H9 (cell line): ENCODE measurements around the gene SLC17A9. TPM values are rescaled to one million over a fixed set of nuclear protein-coding genes. Genes with fewer than 3 reads are reported as not detected.

ENCODE experiments used
- DNase-seq: peaks from one replicate; pipeline ENCODE4 v3.0.0-alpha.2; 2017
- H2AFZ ChIP-seq: one replicate; pipeline ENCODE4 v1.6.1; 2013; ENCODE audit warnings: mild to moderate bottlenecking, low read length, control low read depth, moderate library complexity
- H2AK5ac ChIP-seq: 2 replicates; pipeline ENCODE4 v1.6.1; 2013; ENCODE audit warnings: low read length, control low read depth, mixed read lengths; ENCODE audit not compliant: insufficient read length
- H2BK120ac ChIP-seq: one replicate; pipeline ENCODE4 v1.6.1; 2013; ENCODE audit warnings: low read depth, mild to moderate bottlenecking, low read length, control low read depth, inconsistent platforms; ENCODE audit not compliant: poor library complexity, severe bottlenecking
- H2BK12ac ChIP-seq: 2 replicates; pipeline ENCODE4 v1.6.1; 2013; ENCODE audit warnings: low read length, control low read depth, mixed read lengths, low read depth; ENCODE audit not compliant: insufficient read length
- H2BK15ac ChIP-seq: 2 replicates; pipeline ENCODE4 v1.6.1; 2013; ENCODE audit warnings: low read depth, low read length, control low read depth
- H2BK20ac ChIP-seq: one replicate; pipeline ENCODE4 v1.6.1; 2013; ENCODE audit warnings: low read depth, mild to moderate bottlenecking, low read length, control low read depth, inconsistent platforms; ENCODE audit not compliant: poor library complexity, severe bottlenecking
- H2BK5ac ChIP-seq: 2 replicates; pipeline ENCODE4 v1.6.1; 2013; ENCODE audit warnings: low read length, control low read depth, mixed read lengths; ENCODE audit not compliant: insufficient read length
- H3K14ac ChIP-seq: 2 replicates; pipeline ENCODE4 v1.6.1; 2013; ENCODE audit warnings: low read length, control low read depth; ENCODE audit not compliant: insufficient read depth
- H3K18ac ChIP-seq: 2 replicates; pipeline ENCODE4 v1.6.1; 2013; ENCODE audit warnings: low read depth, mild to moderate bottlenecking, mixed read lengths, low read length, control low read depth; ENCODE audit not compliant: insufficient read length
- H3K23ac ChIP-seq: 2 replicates; pipeline ENCODE4 v1.6.1; 2013; ENCODE audit warnings: low read length, control low read depth, mixed read lengths, low read depth; ENCODE audit not compliant: insufficient read length
- H3K23me2 ChIP-seq: 2 replicates; pipeline ENCODE4 v1.6.1; 2013; ENCODE audit warnings: low read depth, mild to moderate bottlenecking, mixed read lengths, low read length, control low read depth; ENCODE audit not compliant: insufficient read length, poor library complexity, severe bottlenecking
- H3K27ac ChIP-seq: 2 replicates; pipeline ENCODE4 v1.5.1; 2013; ENCODE audit warnings: low read length, control low read depth, mixed read lengths, low read depth; ENCODE audit not compliant: insufficient read length
- H3K27me3 ChIP-seq: 2 replicates; pipeline ENCODE4 v1.6.1; 2013; ENCODE audit warnings: low read length, control low read depth, inconsistent platforms; ENCODE audit not compliant: insufficient read depth
- H3K4ac ChIP-seq: 2 replicates; pipeline ENCODE4 v1.6.1; 2013; ENCODE audit warnings: low read depth, mild to moderate bottlenecking, control low read depth, inconsistent platforms, low read length, moderate library complexity
- H3K4me1 ChIP-seq: 2 replicates; pipeline ENCODE4 v1.6.1; 2013; ENCODE audit warnings: low read length, control low read depth, inconsistent platforms; ENCODE audit not compliant: insufficient read depth
- H3K4me2 ChIP-seq: 2 replicates; pipeline ENCODE4 v1.6.1; 2013; ENCODE audit warnings: low read length, control low read depth, mixed read lengths; ENCODE audit not compliant: insufficient read length, insufficient read depth
- H3K56ac ChIP-seq: 2 replicates; pipeline ENCODE4 v1.6.1; 2013; ENCODE audit warnings: low read depth, mild to moderate bottlenecking, mixed read lengths, low read length, control low read depth; ENCODE audit not compliant: insufficient read length
- H3K79me1 ChIP-seq: 2 replicates; pipeline ENCODE4 v1.6.1; 2013; ENCODE audit warnings: low read depth, mild to moderate bottlenecking, moderate library complexity, low read length, control low read depth, inconsistent platforms; ENCODE audit not compliant: insufficient read depth, poor library complexity, severe bottlenecking
- H3K79me2 ChIP-seq: 2 replicates; pipeline ENCODE4 v1.6.1; 2013; ENCODE audit warnings: low read length, control low read depth, inconsistent platforms; ENCODE audit not compliant: insufficient read depth
- H3K9ac ChIP-seq: 2 replicates; pipeline ENCODE4 v1.6.1; 2013; ENCODE audit warnings: low read length, control low read depth, mixed read lengths; ENCODE audit not compliant: insufficient read length; ENCODE audit errors: extremely low read depth
- H3K9me3 ChIP-seq: one replicate; pipeline ENCODE4 v1.6.1; 2013; ENCODE audit warnings: low read depth, low read length, inconsistent platforms; ENCODE audit not compliant: control insufficient read depth
- H3T11ph ChIP-seq: one replicate; pipeline ENCODE4 v1.6.1; 2013; ENCODE audit warnings: mild to moderate bottlenecking, low read length, control low read depth, inconsistent platforms
- H4K20me1 ChIP-seq: one replicate; pipeline ENCODE4 v1.6.1; 2013; ENCODE audit not compliant: control insufficient read depth, insufficient read length, insufficient read depth
- H4K5ac ChIP-seq: 2 replicates; pipeline ENCODE4 v1.6.1; 2013; ENCODE audit warnings: low read depth, mild to moderate bottlenecking, mixed read lengths, low read length, control low read depth; ENCODE audit not compliant: insufficient read length
- H4K8ac ChIP-seq: replicated peaks from 2 replicates; pipeline ENCODE4 v1.6.1; 2013; ENCODE audit warnings: low read length, control low read depth, mixed read lengths, low read depth; ENCODE audit not compliant: insufficient read length
- H4K91ac ChIP-seq: 2 replicates; pipeline ENCODE4 v1.6.1; 2013; ENCODE audit warnings: low read depth, mild to moderate bottlenecking, moderate library complexity, mixed read lengths, low read length, control low read depth; ENCODE audit not compliant: insufficient read length
- H3K27ac Mint-ChIP-seq, 3 experiments: 2 replicates in 2 of 3; 3 replicates in 1 of 3; pipeline ENCODE4 v1.8.0; 2020 to 2021; ENCODE audit warnings: mixed read lengths in 3 of 3, mild to moderate bottlenecking in 1 of 3, moderate library complexity in 1 of 3
- H3K27me3 Mint-ChIP-seq: 2 replicates; pipeline ENCODE4 v1.8.0; 2021; ENCODE audit warnings: low read depth, mild to moderate bottlenecking, moderate library complexity, mixed read lengths
- H3K36me3 Mint-ChIP-seq, 3 experiments: 2 replicates in 2 of 3; 3 replicates in 1 of 3; pipeline ENCODE4 v1.8.0; 2020 to 2021; ENCODE audit warnings: low read depth in 3 of 3, mixed read lengths in 3 of 3; ENCODE audit not compliant: insufficient read depth in 1 of 3
- H3K4me1 Mint-ChIP-seq, 2 experiments: 2 replicates each; pipeline ENCODE4 v1.8.0; 2020; ENCODE audit warnings: mixed read lengths in 2 of 2
- H3K4me3 Mint-ChIP-seq, 2 experiments: 2 replicates in 1 of 2; 3 replicates in 1 of 2; pipeline ENCODE4 v1.8.0; 2020 to 2021; ENCODE audit warnings: mild to moderate bottlenecking in 2 of 2, mixed read lengths in 2 of 2, moderate library complexity in 1 of 2
- H3K9me3 Mint-ChIP-seq, 2 experiments: 2 replicates in 1 of 2; 3 replicates in 1 of 2; pipeline ENCODE4 v1.8.0; 2020; ENCODE audit warnings: mild to moderate bottlenecking in 2 of 2, mixed read lengths in 2 of 2, moderate library complexity in 1 of 2
- CTCF ChIP-seq: fragments of 200-600 bp; sonication (generic); conservative IDR thresholded peaks from 3 replicates; pipeline ENCODE4 v1.8.0; 2021; ENCODE audit warnings: antibody characterized with exemption, mild to moderate bottlenecking
- WGBS: extraction: QIAGEN DNeasy Blood & Tissue Kit; methylation state at CpG from one replicate; pipeline ENCODE4 v1.1.7; 2013; ENCODE audit warnings: missing lambda C conversion rate, low lambda C conversion rate, mixed read lengths; ENCODE audit not compliant: insufficient read length; ENCODE audit errors: extremely low coverage; 5-methylcytosine and 5-hydroxymethylcytosine counted together
- total RNA-seq: library from RNA; stranded (reverse); gene quantifications from 2 replicates; pipeline ENCODE4 v1.2.1, GENCODE V29; 2021

The SLC17A9 gene
- total RNA-seq, 1 experiment from 2014 or later: 20.9 TPM

GRCh38 chr20:62944746-62945145 is 7.8 kb upstream of the SLC17A9 start:
- H3K27ac ChIP-seq: no peak overlapping the region
- H3T11ph ChIP-seq: no peak overlapping the region
- H3K18ac ChIP-seq: no peak overlapping the region
- Mint-ChIP-seq H3K9me3 (no peaks in the 10 kb centered on the region), H3K4me1 (peaks cover 2% of the 10 kb centered on the region in 2 experiments; a peak in 2 of 4 replicates), H3K36me3 (peaks cover 51 to 91% (median 83%) of the 10 kb centered on the region in 3 experiments; a peak in 6 of 7 replicates), H3K4me3 (no peak overlapping the region), H3K27ac (peak overlapping the region in 1 of 3 experiments; percentile 7; a peak in 1 of 7 replicates), H3K27me3 (no peaks in the 10 kb centered on the region)
- no peak overlapping the region for H3K23ac ChIP-seq
- H3K4me2 ChIP-seq: no peak overlapping the region
- H2BK20ac ChIP-seq: no peak overlapping the region
- H4K8ac ChIP-seq: no peak overlapping the region
- no peak overlapping the region for H3K56ac ChIP-seq
- no peaks in the 10 kb centered on the region for H3K9me3 ChIP-seq
- TF ChIP-seq CTCF: no peak
- no peak overlapping the region for H2BK120ac ChIP-seq
- no peak for DNase-seq
- H4K20me1 ChIP-seq: no peaks in the 10 kb centered on the region
- no peaks in the 10 kb centered on the region for H3K27me3 ChIP-seq
- no peaks in the 10 kb centered on the region for H3K79me1 ChIP-seq
- no CpG with 5 or more reads among the region's 10 CpGs for WGBS
- no peak overlapping the region for H3K14ac ChIP-seq
- H2BK15ac ChIP-seq: no peak overlapping the region
- H2BK5ac ChIP-seq: no peak overlapping the region
- H3K4ac ChIP-seq: no peak overlapping the region
- H2AFZ ChIP-seq: no peak overlapping the region
- no peak overlapping the region for H3K9ac ChIP-seq
- H3K4me1 ChIP-seq: no peaks in the 10 kb centered on the region; the same call in 1 of the 2 replicates
- peaks cover 18% of the 10 kb centered on the region; the same call in 1 of the 2 replicates for H3K79me2 ChIP-seq
- H2BK12ac ChIP-seq: no peak overlapping the region
- H4K91ac ChIP-seq: no peak overlapping the region
- no peak overlapping the region for H2AK5ac ChIP-seq
- no peak overlapping the region for H4K5ac ChIP-seq
- H3K23me2 ChIP-seq: no peaks in the 10 kb centered on the region
